Measurements from ENCODE around the gene PRRX2.

GRCh38 chr9:129635099-129636065, 30.1 kb upstream of the PRRX2 start:
- no peak for TF ChIP-seq REST (IDR thresholded peaks at IDR 0.05; ENCODE audit: insufficient read depth in 1 of 2, low read depth in 2 of 2, low read length in 2 of 2)
- no peak for TF ChIP-seq TAF1 (IDR thresholded peaks at IDR 0.05; ENCODE audit: borderline replicate concordance, insufficient read depth, low read length)

All from PFSK-1 (cell line).